B cell (primary cell): ENCODE measurements around the gene POLD4.

ENCODE experiments used
- CTCF ChIP-seq: fragments of 200-600 bp; IDR thresholded peaks from one replicate; pipeline ENCODE4 v1.8.0; 2022; ENCODE audit warnings: antibody characterized with exemption, mild to moderate bottlenecking
- EZH2 ChIP-seq: IDR thresholded peaks from 2 replicates; pipeline ENCODE4 v1.6.1; 2012; ENCODE audit warnings: borderline replicate concordance, low read depth, mild to moderate bottlenecking, moderate library complexity, low read length; ENCODE audit not compliant: insufficient read depth, poor library complexity, severe bottlenecking

- TF ChIP-seq CTCF: peak; percentile 70
- no peak for TF ChIP-seq EZH2
Measured at GRCh38 chr11:67401495-67402191, 48.3 kb upstream of the POLD4 start, which contains the start of gene PPP1CA.
